ENCODE results near the gene STEAP2. TPM values are rescaled to one million over a fixed set of nuclear protein-coding genes. Genes with fewer than 3 reads are reported as not detected.

Gene STEAP2
- total RNA-seq, 1 donor from 2014 or later = 13.4 TPM

DNA sequence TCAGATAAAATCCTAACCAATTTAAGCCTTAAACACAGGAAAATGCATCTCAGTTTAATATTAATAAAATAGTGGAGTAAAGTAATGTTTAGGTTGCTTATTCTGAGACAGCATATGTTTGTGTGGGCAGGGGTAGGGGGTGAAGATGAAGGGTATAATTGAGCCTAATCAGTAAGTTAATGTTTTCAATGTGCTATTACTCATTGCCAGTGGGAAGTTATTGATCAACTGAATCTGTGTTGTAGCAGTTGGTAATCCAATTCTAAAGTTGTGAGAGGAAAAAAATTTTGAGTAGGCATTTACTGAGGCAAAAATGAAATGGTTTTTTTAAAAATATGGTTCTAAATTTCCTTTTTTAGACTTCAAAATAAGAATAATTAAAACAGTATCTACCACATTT lies 49.9 kb downstream of the STEAP2 start:
- Histone ChIP-seq H3K27me3 (ENCODE audit: low read depth) (no peaks in the 10 kb centered on the region), H3K27ac (no peak overlapping the region), H3K36me3 (no peaks in the 10 kb centered on the region), H3K4me3 (no peak overlapping the region), H3K9me3 (no peaks in the 10 kb centered on the region), H3K4me1 (no peaks in the 10 kb centered on the region)
- TF ChIP-seq, protein P1, sequence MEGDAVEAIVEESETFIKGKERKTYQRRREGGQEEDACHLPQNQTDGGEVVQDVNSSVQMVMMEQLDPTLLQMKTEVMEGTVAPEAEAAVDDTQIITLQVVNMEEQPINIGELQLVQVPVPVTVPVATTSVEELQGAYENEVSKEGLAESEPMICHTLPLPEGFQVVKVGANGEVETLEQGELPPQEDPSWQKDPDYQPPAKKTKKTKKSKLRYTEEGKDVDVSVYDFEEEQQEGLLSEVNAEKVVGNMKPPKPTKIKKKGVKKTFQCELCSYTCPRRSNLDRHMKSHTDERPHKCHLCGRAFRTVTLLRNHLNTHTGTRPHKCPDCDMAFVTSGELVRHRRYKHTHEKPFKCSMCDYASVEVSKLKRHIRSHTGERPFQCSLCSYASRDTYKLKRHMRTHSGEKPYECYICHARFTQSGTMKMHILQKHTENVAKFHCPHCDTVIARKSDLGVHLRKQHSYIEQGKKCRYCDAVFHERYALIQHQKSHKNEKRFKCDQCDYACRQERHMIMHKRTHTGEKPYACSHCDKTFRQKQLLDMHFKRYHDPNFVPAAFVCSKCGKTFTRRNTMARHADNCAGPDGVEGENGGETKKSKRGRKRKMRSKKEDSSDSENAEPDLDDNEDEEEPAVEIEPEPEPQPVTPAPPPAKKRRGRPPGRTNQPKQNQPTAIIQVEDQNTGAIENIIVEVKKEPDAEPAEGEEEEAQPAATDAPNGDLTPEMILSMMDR (IDR thresholded peaks at IDR 0.05) = no peak
- DNase-seq (no peak), ATAC-seq (no peak)
- intact Hi-C loops (cut with DNase I) = no loop called here

- DNase-seq (no peak), ATAC-seq (no peak)
- Histone ChIP-seq H3K27ac (no peak overlapping the region), H3K4me3 (no peak overlapping the region), H3K36me3 (no peaks in the 10 kb centered on the region), H3K9me3 (no peaks in the 10 kb centered on the region), H3K27me3 (ENCODE audit: low read depth) (no peaks in the 10 kb centered on the region), H3K4me1 (no peaks in the 10 kb centered on the region)
- intact Hi-C loops (cut with DNase I) = no loop called here
- TF ChIP-seq, protein P1 (IDR thresholded peaks at IDR 0.05) = peak; percentile 34
These were observed 50.9 kb downstream of the STEAP2 start for GRCh38 chr7:90262438-90262837.

DNA sequence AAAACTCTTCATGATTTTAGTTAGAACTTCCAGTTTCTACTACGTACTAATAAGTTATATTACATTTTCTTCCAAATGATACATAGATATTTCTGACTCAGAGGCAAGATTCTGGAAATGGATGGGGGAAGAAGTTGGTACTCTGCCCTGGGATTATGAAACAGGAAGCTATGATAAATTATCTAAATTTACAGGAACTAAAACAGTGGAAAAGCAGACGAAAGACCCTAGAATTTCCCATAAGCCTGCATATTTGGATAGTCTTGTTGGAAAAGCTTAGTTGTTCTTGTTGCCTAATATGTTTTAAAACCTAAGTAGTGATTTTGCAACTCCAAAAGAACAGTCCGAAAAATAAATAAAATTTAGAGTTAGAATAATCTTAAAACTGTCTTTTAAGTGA lies 55.3 kb downstream of the STEAP2 start:
- no peaks in the 10 kb centered on the region for H3K27me3 ChIP-seq (ENCODE audit: low read depth)
- DNase-seq (no peak), ATAC-seq (peak in 1 of 2 donors; percentile 43)
- TF ChIP-seq, protein P1 (IDR thresholded peaks at IDR 0.05) = no peak
- H3K27ac ChIP-seq = peak overlapping the region; percentile 33
- H3K9me3 ChIP-seq = no peaks in the 10 kb centered on the region
- no peaks in the 10 kb centered on the region for H3K4me1 ChIP-seq
- H3K36me3 ChIP-seq = no peaks in the 10 kb centered on the region
- H3K4me3 ChIP-seq = no peak overlapping the region
- intact Hi-C loops (cut with DNase I) = no loop called here

- ATAC-seq (no peak), DNase-seq (no peak)
- Histone ChIP-seq H3K27me3 (ENCODE audit: low read depth) (no peaks in the 10 kb centered on the region), H3K36me3 (no peaks in the 10 kb centered on the region), H3K4me1 (no peaks in the 10 kb centered on the region), H3K9me3 (no peaks in the 10 kb centered on the region), H3K27ac (peak overlapping the region; percentile 0), H3K4me3 (no peak overlapping the region)
- TF ChIP-seq, protein P1 (IDR thresholded peaks at IDR 0.05) = no peak
- intact Hi-C loops (cut with DNase I) = no loop called here
These were observed 55.8 kb downstream of the STEAP2 start for GRCh38 chr7:90267263-90267858.

DNA sequence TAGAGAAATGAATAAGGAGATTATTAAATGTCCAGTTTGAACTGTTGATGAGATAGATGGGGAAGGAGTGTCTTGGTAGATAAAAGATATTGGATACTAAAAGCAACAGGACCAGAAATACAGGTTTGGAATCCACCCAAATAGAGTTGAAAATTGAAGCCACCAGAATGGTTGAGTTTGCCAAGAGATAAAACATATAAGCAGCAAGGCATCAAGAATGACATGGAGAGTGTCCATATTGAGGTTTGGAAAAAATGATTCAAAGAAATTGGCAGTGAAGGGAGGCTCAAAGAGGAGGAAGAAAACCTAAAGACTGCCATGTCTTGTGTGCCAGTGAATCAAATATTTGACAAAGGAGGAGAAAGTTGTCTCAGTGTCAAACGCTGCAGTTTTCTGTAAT lies 57.6 kb downstream of the STEAP2 start:
- Histone ChIP-seq H3K36me3 (no peaks in the 10 kb centered on the region), H3K9me3 (no peaks in the 10 kb centered on the region), H3K27me3 (ENCODE audit: low read depth) (no peaks in the 10 kb centered on the region), H3K4me1 (no peaks in the 10 kb centered on the region), H3K27ac (no peak overlapping the region), H3K4me3 (no peak overlapping the region)
- TF ChIP-seq, protein P1 (IDR thresholded peaks at IDR 0.05) = no peak
- no peak for DNase-seq
- intact Hi-C loops (cut with DNase I) = no loop called here
- no peak for ATAC-seq

Measured in lower lobe of right lung (tissue), 2 donors.